PC-3 (cell line): ENCODE measurements around the gene CIZ1.

Experiments used
- EZH2 ChIP-seq: fragments of 300-600 bp; sonication (generic); IDR thresholded peaks from one replicate; pipeline ENCODE4 v1.6.1; 2017; ENCODE audit warnings: antibody characterized with exemption, mild to moderate bottlenecking, low read length; ENCODE audit not compliant: unreplicated experiment
- TF ChIP-seq, protein P1 (sequence below): fragments of 300-600 bp; sonication (generic); conservative IDR thresholded peaks from 2 replicates; pipeline ENCODE4 v1.5.1; 2017; ENCODE audit warnings: antibody characterized with exemption, low read depth, mild to moderate bottlenecking, low read length

GRCh38 chr9:128161215-128161902, 30.0 kb downstream of the CIZ1 start:
- TF ChIP-seq, protein P1, sequence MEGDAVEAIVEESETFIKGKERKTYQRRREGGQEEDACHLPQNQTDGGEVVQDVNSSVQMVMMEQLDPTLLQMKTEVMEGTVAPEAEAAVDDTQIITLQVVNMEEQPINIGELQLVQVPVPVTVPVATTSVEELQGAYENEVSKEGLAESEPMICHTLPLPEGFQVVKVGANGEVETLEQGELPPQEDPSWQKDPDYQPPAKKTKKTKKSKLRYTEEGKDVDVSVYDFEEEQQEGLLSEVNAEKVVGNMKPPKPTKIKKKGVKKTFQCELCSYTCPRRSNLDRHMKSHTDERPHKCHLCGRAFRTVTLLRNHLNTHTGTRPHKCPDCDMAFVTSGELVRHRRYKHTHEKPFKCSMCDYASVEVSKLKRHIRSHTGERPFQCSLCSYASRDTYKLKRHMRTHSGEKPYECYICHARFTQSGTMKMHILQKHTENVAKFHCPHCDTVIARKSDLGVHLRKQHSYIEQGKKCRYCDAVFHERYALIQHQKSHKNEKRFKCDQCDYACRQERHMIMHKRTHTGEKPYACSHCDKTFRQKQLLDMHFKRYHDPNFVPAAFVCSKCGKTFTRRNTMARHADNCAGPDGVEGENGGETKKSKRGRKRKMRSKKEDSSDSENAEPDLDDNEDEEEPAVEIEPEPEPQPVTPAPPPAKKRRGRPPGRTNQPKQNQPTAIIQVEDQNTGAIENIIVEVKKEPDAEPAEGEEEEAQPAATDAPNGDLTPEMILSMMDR: no peak
- no peak for TF ChIP-seq EZH2
